GM18499 (cell line): ENCODE data around the gene L3MBTL4.

Experiments
- ATAC-seq: cut with Tn5 transposase; IDR thresholded peaks from one replicate; pipeline ENCODE4 v1.9.1; 2021; ENCODE audit warnings: moderate number of reproducible peaks; ENCODE audit not compliant: insufficient read depth, unreplicated experiment

The L3MBTL4 gene

GRCh38 chr18:6414723-6415417 is at the start of gene L3MBTL4:
Gene L3MBTL4 (minus strand): TSS chr18:6414911. CDS start chr18:6311625, 103,286 bp downstream.
- ATAC-seq, result no peak

GRCh38 chr18:6452194-6452593 is 37.5 kb upstream of the L3MBTL4 start:
- no peak for ATAC-seq

GRCh38 chr18:6449213-6449612 is 34.5 kb upstream of the L3MBTL4 start:
- ATAC-seq, result no peak

GRCh38 chr18:6444466-6445228 is 29.9 kb upstream of the L3MBTL4 start:
- no peak for ATAC-seq

GRCh38 chr18:6441200-6441599 is 26.5 kb upstream of the L3MBTL4 start:
- ATAC-seq, result no peak

GRCh38 chr18:6437937-6438818 is 23.5 kb upstream of the L3MBTL4 start:
- no peak for ATAC-seq

GRCh38 chr18:6435731-6436130 is 21.0 kb upstream of the L3MBTL4 start:
- no peak for ATAC-seq

- no peak for ATAC-seq
These were observed 20.4 kb upstream of the L3MBTL4 start for GRCh38 chr18:6434987-6435709.

- ATAC-seq, result no peak
These were observed 19.8 kb upstream of the L3MBTL4 start for GRCh38 chr18:6434481-6434880.

GRCh38 chr18:6431659-6432318 is 17.1 kb upstream of the L3MBTL4 start:
- no peak for ATAC-seq

GRCh38 chr18:6428851-6429395 is 14.2 kb upstream of the L3MBTL4 start:
- ATAC-seq, result no peak

- no peak for ATAC-seq
These were observed 12.6 kb upstream of the L3MBTL4 start for GRCh38 chr18:6427286-6427685.

GRCh38 chr18:6423289-6423688 is 8.6 kb upstream of the L3MBTL4 start:
- no peak for ATAC-seq

GRCh38 chr18:6414118-6414722 is 491 bp downstream of the L3MBTL4 start:
- ATAC-seq, result no peak

GRCh38 chr18:6413579-6414117 is 1.1 kb downstream of the L3MBTL4 start:
- ATAC-seq, result no peak

GRCh38 chr18:6412933-6413472 is 1.7 kb downstream of the L3MBTL4 start:
- no peak for ATAC-seq

- ATAC-seq, result no peak
These were observed 3.3 kb downstream of the L3MBTL4 start for GRCh38 chr18:6411382-6411781.

GRCh38 chr18:6409933-6410332 is 4.8 kb downstream of the L3MBTL4 start:
- ATAC-seq, result no peak
